Cardiac muscle cell (in vitro differentiated cells and primary cell): Measurements from ENCODE around the gene TMTC1. TPM values are rescaled to one million over a fixed set of nuclear protein-coding genes. Genes with fewer than 3 reads are reported as not detected.

ENCODE experiments used
- DNase-seq, 2 donors: peaks; one replicate each; pipeline versions ENCODE4 v3.0.0 to v3.0.0-alpha.2; 2010 to 2017; ENCODE audit warnings: low read depth in 1 of 2, low spot score in 1 of 2
- H3K27ac ChIP-seq: fragments of 200-600 bp; sonication (generic); 2 replicates; pipeline ENCODE4 v1.5.1; 2016
- H3K27me3 ChIP-seq: fragments of 200-600 bp; sonication (generic); 2 replicates; pipeline ENCODE4 v1.6.0; 2016; ENCODE audit warnings: control low read depth
- H3K36me3 ChIP-seq: fragments of 200-600 bp; sonication (generic); 2 replicates; pipeline ENCODE4 v1.5.1; 2016; ENCODE audit warnings: control low read depth
- H3K4me1 ChIP-seq: fragments of 200-600 bp; sonication (generic); 2 replicates; pipeline ENCODE4 v1.8.1; 2017; ENCODE audit warnings: low read depth, mild to moderate bottlenecking, mixed run types
- H3K4me3 ChIP-seq: fragments of 200-600 bp; sonication (generic); 2 replicates; pipeline ENCODE4 v1.5.1; 2016; ENCODE audit warnings: mild to moderate bottlenecking
- H3K9me3 ChIP-seq: fragments of 200-600 bp; sonication (generic); 2 replicates; pipeline ENCODE4 v1.5.1; 2017; ENCODE audit warnings: low read depth, mild to moderate bottlenecking, control low read depth
- polyA plus RNA-seq: library from polyadenylated mRNA; unstranded; fragments of >200 nt; fragmentation: Nextera tagmentation; extraction: Ambion mirVana; gene quantifications from 2 replicates; pipeline ENCODE4 v1.2.1, GENCODE V29; 2016
- total RNA-seq: library from RNA; depleted of rRNA; stranded (reverse); fragments of >200 nt; gene quantifications from 2 replicates; pipeline ENCODE4 v1.2.3, GENCODE V29; 2016
- TF ChIP-seq, protein P1 (sequence below): IDR thresholded peaks from 2 replicates; pipeline ENCODE4 v1.5.1; 2012; ENCODE audit warnings: low read depth, mild to moderate bottlenecking, low read length

Gene TMTC1
- total and polyA plus RNA-seq, 2 experiments from 2014 or later = 16.0 to 25.3 TPM

GRCh38 chr12:29732593-29732992, 51.1 kb downstream of the TMTC1 start:
- TF ChIP-seq, protein P1, sequence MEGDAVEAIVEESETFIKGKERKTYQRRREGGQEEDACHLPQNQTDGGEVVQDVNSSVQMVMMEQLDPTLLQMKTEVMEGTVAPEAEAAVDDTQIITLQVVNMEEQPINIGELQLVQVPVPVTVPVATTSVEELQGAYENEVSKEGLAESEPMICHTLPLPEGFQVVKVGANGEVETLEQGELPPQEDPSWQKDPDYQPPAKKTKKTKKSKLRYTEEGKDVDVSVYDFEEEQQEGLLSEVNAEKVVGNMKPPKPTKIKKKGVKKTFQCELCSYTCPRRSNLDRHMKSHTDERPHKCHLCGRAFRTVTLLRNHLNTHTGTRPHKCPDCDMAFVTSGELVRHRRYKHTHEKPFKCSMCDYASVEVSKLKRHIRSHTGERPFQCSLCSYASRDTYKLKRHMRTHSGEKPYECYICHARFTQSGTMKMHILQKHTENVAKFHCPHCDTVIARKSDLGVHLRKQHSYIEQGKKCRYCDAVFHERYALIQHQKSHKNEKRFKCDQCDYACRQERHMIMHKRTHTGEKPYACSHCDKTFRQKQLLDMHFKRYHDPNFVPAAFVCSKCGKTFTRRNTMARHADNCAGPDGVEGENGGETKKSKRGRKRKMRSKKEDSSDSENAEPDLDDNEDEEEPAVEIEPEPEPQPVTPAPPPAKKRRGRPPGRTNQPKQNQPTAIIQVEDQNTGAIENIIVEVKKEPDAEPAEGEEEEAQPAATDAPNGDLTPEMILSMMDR = no peak
- H3K9me3 ChIP-seq = no peaks in the 10 kb centered on the region
- H3K36me3 ChIP-seq = no peaks in the 10 kb centered on the region
- H3K27me3 ChIP-seq = no peaks in the 10 kb centered on the region
- H3K27ac ChIP-seq = no peak overlapping the region
- peaks cover 30% of the 10 kb centered on the region for H3K4me1 ChIP-seq
- H3K4me3 ChIP-seq = no peak overlapping the region
- DNase-seq = no peak

GRCh38 chr12:29732191-29732590, 51.6 kb downstream of the TMTC1 start:
- TF ChIP-seq, protein P1 = no peak
- H3K27ac ChIP-seq = no peak overlapping the region

DNA sequence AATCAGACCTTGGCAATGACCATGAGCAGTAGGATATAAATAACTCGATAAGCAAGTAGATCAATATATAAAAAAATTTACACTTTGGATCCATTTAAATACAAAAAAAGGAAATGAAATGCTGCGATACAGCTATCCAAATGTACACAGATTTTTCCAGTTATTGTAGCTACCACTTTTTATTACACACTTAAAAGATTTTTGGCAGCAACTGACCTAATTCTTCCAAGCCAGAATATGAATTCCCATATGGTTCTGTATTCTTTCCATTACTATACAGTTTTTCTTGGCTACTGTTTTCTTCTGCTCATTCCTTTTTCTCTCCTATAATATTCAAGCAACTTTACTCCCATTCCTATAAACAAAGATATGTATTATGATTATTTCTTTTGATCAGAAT, 52.2 kb downstream of the TMTC1 start:
- no peak for DNase-seq
- H3K27me3 ChIP-seq = no peaks in the 10 kb centered on the region
- no peak overlapping the region for H3K27ac ChIP-seq
- no peak overlapping the region for H3K4me3 ChIP-seq
- no peaks in the 10 kb centered on the region for H3K9me3 ChIP-seq
- TF ChIP-seq, protein P1 = no peak
- H3K36me3 ChIP-seq = no peaks in the 10 kb centered on the region
- peaks cover 30% of the 10 kb centered on the region for H3K4me1 ChIP-seq

More at GRCh38 chr12:29732191-29732590, 51.6 kb downstream of the TMTC1 start:
- H3K4me1 ChIP-seq = peaks cover 30% of the 10 kb centered on the region
- DNase-seq = peak in 1 of 2 donors; percentile 63
- no peaks in the 10 kb centered on the region for H3K36me3 ChIP-seq
- no peaks in the 10 kb centered on the region for H3K27me3 ChIP-seq
- no peaks in the 10 kb centered on the region for H3K9me3 ChIP-seq
- no peak overlapping the region for H3K4me3 ChIP-seq

DNA sequence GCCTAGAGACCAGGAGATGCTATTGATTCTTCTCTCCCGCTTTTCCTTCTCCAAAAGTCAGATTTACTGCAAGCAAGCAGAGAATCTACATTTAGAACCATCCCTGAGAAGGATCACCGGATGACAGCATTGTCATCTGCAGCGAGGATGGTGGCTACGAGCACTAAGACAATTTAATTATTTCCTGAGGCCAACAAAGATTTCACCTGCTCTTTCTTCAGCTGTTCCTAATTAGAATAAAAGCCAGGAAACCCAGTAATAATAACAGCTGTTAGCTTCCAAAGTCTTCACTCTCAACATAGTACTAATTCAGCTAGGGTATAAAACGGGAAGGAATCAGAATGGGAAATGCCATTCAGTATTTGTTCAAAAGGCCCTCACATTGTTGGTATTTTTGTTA, 53.3 kb downstream of the TMTC1 start:
- Histone ChIP-seq H3K36me3 (no peaks in the 10 kb centered on the region), H3K27me3 (no peaks in the 10 kb centered on the region), H3K9me3 (no peaks in the 10 kb centered on the region), H3K4me3 (no peak overlapping the region), H3K27ac (no peak overlapping the region), H3K4me1 (peaks cover 30% of the 10 kb centered on the region)
- TF ChIP-seq, protein P1 = no peak
- no peak for DNase-seq

DNA sequence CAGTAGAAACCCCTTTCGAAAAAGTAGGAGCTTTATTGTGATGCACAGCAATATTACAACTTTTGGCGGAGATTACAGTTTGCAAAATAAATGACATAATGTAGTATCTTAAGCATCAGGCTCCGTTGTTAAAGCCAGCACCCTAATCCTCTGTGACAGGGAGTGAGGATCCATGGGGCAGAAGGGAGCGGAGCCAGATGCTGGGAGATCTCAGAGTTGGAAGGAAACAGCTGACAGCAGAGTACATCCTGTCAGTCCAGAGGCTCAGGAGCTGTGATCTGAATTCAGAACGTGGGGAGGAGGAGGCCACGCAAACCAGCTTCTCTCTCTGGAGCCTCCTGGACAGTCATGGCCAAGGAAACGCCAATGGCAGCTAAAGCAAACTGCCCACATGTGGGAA, 55.7 kb downstream of the TMTC1 start:
- TF ChIP-seq, protein P1 = no peak
- H3K4me3 ChIP-seq = no peak overlapping the region
- H3K9me3 ChIP-seq = no peaks in the 10 kb centered on the region
- no peak for DNase-seq
- no peaks in the 10 kb centered on the region for H3K36me3 ChIP-seq
- H3K27me3 ChIP-seq = no peaks in the 10 kb centered on the region
- no peak overlapping the region for H3K27ac ChIP-seq
- H3K4me1 ChIP-seq = peaks cover 8% of the 10 kb centered on the region

DNA sequence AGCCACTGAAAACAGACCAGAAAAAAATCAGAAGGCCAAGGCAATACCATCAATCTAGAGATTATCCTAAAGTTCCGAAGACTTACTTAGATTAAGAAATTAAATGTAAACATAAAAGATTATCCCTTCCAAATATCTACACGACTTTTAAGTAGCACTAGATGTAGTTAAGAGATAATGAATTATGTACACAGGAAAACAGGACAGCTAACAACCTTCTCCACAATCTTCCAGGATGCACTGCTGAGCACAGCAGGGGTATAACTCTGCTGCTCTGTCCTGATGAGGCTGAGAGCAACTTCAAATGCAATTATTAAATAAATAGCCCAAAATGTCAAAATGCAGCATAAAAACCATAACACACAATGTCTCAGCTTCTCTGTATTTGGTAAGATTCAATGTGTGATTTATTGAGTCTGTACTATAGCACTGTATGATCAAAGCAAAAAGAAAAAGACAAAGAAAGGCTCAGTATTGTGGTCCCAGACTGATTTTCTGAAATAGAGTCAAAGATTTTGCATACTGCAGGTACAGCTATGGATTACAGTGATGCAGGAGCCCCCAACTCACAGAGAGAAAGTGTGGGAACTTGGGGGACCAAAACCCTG, 56.9 kb downstream of the TMTC1 start:
- TF ChIP-seq, protein P1 = no peak
- H3K4me3 ChIP-seq = no peak overlapping the region
- H3K27ac ChIP-seq = peak overlapping the region; percentile 2
- no peaks in the 10 kb centered on the region for H3K4me1 ChIP-seq
- no peaks in the 10 kb centered on the region for H3K9me3 ChIP-seq
- no peaks in the 10 kb centered on the region for H3K27me3 ChIP-seq
- no peaks in the 10 kb centered on the region for H3K36me3 ChIP-seq
- no peak for DNase-seq
